GM18907 (cell line): ENCODE data around the gene ATP8B1.
"Not testable (repeated sequence)": the region's sequence is repeated elsewhere in the genome, so short reads cannot be mapped to it uniquely, and the experiment has no call there.

ENCODE experiments used
- ATAC-seq: cut with Tn5 transposase; IDR thresholded peaks from one replicate; pipeline ENCODE4 v1.9.1; 2021; ENCODE audit warnings: mild to moderate bottlenecking, moderate library complexity; ENCODE audit not compliant: unreplicated experiment

Gene ATP8B1

DNA sequence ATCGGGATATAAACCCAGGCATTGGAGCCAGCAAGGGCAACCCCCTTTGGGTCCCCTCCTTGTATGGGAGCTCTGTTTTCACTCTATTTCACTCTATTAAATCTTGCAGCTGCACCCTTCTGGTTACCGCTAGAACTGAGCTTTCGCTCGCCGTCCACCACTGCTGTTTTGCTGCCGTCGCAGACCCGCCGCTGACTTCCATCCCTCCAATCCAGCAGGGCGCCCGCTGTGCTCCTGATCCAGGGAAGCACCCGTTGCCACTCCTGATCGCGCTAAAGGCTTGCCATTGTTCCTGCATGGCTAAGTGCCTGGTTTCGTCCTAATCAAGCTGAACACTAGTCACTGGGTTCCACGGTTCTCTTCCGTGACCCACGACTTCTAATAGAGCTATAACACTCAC lies 68.1 kb downstream of the ATP8B1 start:
- ATAC-seq, result not testable (repeated sequence)

- no peak for ATAC-seq
Observed at GRCh38 chr18:57733861-57734260, 69.3 kb downstream of the ATP8B1 start.

DNA sequence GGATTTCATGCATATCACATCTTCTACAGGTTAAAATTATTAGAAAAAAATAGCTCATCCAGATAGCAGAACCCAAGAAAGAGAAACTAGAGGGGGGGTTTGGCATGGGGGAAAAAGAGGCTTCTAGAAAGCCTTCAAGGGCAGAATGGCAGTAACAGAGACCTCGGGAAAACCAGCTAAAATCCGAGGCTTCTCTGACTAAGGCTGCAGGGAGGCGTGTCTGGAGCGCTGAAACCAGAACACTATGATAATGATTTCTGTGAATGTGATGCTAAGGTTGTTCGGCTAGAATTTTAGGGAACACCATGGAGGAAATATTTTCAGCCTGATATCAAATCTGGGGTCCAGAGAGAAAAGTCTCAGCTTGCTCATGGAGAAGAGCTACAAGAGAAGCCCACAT lies 73.0 kb downstream of the ATP8B1 start:
- ATAC-seq, result no peak

DNA sequence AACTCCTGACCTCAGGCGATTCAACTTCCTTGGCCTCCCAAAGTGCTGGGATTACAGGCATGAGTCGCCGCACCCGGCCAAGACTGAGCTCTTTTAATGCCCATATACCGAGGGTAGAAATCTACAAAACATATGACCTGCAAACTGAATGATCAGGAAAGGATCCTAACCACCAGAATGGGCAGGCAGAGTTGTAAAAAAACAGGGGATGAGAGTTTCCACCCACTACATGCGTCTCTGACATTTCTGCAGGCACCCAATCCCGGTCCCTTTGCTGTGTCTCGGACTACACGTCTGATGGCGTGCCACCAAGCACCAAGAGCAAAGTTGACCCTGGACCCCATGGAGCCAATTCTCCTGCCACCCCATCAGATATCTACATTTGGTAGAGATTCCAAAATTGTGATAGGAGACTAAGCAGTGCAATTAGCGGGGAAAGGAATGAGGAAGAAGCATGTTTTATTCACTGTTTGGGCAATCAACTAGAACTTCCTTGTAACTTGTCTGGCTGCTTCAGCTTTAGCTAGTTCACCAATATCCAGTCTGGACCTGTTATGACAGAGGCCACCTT lies 74.1 kb downstream of the ATP8B1 start:
- no peak for ATAC-seq

GRCh38 chr18:57727952-57728807 lies 74.9 kb downstream of the ATP8B1 start:
- no peak for ATAC-seq

DNA sequence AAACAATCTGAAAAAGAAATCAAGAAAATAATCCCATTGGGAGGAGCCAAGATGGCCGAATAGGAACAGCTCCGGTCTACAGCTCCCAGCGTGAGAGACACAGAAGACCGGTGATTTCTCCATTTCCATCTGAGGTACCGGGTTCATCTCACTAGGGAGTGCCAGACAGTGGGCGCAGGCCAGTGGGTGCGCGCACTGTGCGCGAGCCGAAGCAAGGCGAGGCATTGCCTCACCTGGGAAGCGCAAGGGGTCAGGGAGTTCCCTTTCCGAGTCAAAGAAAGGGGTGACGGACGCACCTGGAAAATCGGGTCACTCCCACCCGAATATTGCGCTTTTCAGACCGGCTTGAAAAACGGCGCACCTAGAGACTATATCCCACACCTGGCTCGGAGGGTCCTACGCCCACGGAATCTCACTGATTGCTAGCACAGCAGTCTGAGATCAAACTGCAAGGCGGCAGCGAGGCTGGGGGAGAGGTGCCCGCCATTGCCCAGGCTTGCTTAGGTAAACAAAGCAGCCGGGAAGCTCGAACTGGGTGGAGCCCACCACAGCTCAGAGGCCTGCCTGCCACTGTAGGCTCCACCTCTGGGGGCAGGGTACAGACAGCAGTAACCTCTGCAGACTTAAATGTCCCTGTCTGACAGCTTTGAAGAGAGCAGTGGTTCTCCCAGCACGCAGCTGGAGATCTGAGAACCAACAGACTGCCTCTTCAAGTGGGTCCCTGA lies 83.7 kb downstream of the ATP8B1 start:
- not testable (repeated sequence) for ATAC-seq

- no peak for ATAC-seq
Observed at GRCh38 chr18:57716549-57716948, 86.6 kb downstream of the ATP8B1 start.

GRCh38 chr18:57715671-57716070 lies 87.4 kb downstream of the ATP8B1 start:
- no peak for ATAC-seq

DNA sequence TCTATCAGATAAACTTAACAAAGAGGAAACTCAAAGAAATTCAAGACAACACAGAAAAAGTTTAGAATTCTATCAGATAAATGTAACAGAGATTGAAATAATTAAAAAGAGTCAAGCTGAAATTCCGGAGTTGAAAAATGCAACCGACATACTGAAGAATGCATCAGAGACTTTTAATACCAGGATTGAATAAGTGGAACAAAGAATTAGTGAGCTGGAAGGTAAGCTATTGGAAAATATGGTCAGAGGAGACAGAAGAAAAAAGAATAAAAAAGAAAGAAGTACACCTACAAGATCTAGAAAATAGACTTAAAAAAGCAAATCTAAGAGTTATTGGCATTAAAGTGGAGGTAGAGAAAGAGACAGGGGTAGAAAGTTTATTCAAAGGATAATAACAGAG lies 88.0 kb downstream of the ATP8B1 start:
- ATAC-seq, result no peak

DNA sequence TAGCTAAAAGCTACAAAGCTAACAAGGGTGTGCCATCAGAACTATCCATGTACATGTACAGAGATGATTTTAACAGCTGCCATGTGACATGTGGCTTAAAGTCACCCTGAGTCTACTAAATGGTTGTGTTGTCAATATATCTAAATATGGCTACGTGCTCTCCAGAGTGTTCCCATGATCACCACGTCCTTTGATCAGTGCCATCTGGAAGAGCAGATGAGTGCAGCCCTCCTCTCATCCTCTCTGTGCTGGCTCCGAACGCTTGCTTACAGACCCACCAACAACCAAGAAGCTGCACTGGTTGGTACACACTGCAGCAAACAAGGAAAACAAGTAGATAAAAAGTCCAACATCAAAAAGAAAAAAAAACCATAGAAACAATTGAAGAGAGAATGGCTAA lies 92.9 kb downstream of the ATP8B1 start:
- no peak for ATAC-seq

DNA sequence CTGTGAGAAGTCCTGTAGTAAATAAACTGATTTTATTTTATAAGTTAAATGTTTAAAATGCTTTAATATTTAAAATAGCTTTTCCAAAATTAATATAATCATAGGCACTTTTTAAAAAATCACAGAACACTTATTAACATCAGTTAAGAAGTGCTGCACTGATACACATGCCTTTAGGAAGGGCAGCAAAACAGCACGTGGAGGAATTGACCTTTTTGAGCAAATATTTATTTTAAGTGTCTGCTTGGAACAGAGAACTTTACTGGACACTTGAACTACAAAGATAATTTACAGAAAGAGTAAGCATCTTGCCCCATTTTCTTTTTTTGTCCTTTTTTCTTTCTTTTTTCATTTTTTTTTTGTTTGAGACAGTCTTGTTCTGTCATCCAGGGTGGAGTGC lies 93.8 kb downstream of the ATP8B1 start:
- no peak for ATAC-seq

GRCh38 chr18:57708288-57708687 lies 94.8 kb downstream of the ATP8B1 start:
- ATAC-seq, result no peak

DNA sequence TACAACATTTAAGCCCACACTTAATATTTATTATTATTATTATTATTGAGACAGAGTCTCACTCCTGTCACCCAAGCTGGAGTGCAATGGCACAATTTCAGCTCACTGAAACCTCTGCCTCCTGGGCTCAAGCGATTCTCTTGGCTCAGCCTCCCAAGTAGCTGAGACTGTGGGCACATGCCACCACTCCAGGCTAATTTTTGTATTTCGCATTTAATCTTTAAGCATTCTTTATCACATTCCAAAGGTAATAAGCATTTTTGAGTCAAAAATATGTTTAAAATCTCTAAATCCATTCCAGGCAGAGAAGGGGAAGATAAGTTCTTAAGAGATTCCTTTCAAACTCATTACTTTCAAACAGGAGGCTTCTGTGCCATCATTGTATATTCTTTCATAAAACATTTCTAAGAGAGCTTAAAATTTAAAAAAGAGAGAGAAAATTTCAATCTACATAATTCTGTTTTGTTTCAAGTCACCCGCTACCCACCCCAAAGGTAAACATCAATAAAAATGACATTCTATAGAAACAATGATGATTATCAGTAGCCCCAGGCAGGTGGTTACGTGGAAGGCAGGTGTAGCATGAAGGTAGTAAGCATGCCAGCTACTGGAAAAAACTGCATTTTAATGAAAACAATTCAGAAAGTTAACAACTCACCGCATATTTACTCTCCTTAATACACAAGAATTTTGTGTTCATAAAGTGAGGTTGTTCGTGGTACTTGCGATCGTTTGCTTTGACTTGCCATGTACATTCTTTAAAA lies 97.1 kb downstream of the ATP8B1 start:
- ATAC-seq, result no peak

DNA sequence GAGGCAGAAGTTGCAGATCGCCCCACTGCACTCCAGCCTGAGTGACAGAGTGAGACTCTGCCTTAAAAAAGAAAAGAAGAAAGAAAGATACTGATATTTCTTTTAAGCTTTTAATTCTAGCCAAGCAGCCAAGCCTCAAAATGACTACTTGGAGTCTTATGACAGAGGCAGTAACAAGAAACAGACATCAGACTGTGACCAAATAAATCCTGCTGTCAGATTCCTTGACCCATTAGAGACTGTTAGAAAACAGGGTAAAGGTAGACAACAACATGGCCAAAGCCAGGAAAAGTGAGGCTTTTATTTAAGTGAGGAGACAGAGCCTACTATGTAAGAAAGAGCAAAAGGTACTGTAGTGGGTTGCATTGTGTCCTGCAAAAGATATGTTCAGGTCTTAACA lies 98.1 kb downstream of the ATP8B1 start:
- ATAC-seq, result no peak

- no peak for ATAC-seq
Observed at GRCh38 chr18:57698571-57699276, 104.4 kb downstream of the ATP8B1 start.

DNA sequence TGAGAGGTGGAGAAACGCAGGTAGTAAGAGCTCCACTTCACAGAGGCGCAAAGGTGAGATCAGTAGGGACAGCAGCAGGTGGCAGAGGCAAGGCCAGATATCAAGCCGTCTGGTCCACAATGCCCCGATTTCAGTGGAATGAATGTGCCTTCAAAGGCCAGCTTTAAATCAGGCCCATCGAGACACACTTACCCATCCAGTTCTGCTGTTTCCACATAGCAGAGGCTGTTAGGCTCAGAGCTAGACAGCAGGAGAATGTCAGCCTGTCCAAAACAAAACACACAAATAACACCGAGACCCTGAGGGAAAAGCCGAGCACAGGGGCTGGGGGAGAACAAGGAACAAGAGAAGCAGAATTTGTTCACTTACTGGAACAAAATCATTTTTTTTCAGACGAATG lies 105.7 kb downstream of the ATP8B1 start:
- no peak for ATAC-seq

GRCh38 chr18:57696271-57696670 lies 106.8 kb downstream of the ATP8B1 start:
- no peak for ATAC-seq

DNA sequence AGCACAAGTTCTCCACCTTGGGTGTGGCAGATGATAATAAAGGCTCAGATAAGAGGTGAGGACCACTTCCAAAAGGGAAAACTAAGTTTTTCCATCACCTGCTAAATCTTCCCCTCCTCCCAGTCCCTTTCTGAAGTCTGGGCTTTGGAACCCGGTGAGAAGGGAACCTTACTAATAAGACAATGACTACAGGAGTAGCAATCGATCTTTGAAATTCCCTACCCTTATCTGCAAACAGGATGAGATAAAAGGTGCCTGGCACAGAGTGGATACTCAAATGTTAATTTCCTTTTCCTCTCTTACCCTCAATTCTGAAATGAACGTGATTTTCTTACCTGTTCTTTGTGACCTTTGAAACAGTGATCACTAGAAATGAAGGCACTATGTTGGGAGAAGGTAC lies 111.8 kb downstream of the ATP8B1 start:
- ATAC-seq, result no peak

DNA sequence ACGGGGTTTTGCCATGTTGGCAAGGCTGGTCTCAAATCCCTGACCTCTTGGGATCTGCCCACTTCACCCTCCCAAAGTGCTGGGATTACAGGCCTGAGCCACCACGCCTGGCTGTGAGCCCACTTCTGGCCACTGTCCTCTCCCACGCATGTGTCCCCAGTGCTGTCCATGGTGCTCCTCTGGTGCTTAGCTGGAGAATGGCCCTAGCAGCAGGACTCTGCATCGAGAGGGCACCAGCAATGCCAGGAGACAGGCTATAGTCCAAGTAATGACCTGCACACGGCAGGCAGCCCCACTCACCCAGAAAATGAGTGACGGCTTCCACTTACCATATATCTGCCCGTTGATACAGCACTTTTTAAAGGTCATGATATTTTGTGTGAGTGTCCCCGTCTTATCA lies 115.1 kb downstream of the ATP8B1 start:
- no peak for ATAC-seq

- ATAC-seq, result no peak
Observed at GRCh38 chr18:57683470-57683869, 119.6 kb downstream of the ATP8B1 start.
